Neural crest cell (in vitro differentiated cells): ENCODE results near the gene ETV1. TPM values are rescaled to one million over a fixed set of nuclear protein-coding genes. Genes with fewer than 3 reads are reported as not detected.

Source experiments
- DNase-seq: peaks from one replicate; pipeline ENCODE4 v3.0.0; 2021; ENCODE audit warnings: low read depth, mixed read lengths, low spot score
- H3K27ac Mint-ChIP-seq: one replicate; pipeline ENCODE4 v1.8.0; 2021; ENCODE audit warnings: mild to moderate bottlenecking, mixed read lengths; ENCODE audit not compliant: unreplicated experiment
- H3K27me3 Mint-ChIP-seq: 2 replicates; pipeline ENCODE4 v1.8.0; 2021; ENCODE audit warnings: low read depth, mild to moderate bottlenecking, mixed read lengths
- H3K36me3 Mint-ChIP-seq: 2 replicates; pipeline ENCODE4 v1.8.0; 2021; ENCODE audit warnings: low read depth, mild to moderate bottlenecking, mixed read lengths
- H3K4me1 Mint-ChIP-seq: 2 replicates; pipeline ENCODE4 v1.8.0; 2021; ENCODE audit warnings: mixed read lengths
- H3K4me3 Mint-ChIP-seq: one replicate; pipeline ENCODE4 v1.8.0; 2021; ENCODE audit warnings: mild to moderate bottlenecking, mixed read lengths
- H3K9me3 Mint-ChIP-seq: 2 replicates; pipeline ENCODE4 v1.8.0; 2021; ENCODE audit warnings: mixed read lengths
- CTCF ChIP-seq: fragments of 200-600 bp; sonication (generic); conservative IDR thresholded peaks from 2 replicates; pipeline ENCODE4 v1.5.0; 2021; ENCODE audit warnings: antibody characterized with exemption, mild to moderate bottlenecking
- total RNA-seq: library from RNA; stranded (reverse); gene quantifications from 2 replicates; pipeline ENCODE4 v1.2.1, GENCODE V29; 2021

Gene ETV1
- total RNA-seq, 1 donor from 2014 or later: 89.4 TPM

- Mint-ChIP-seq H3K4me1 (peaks cover 42% of the 10 kb centered on the region), H3K9me3 (no peaks in the 10 kb centered on the region), H3K4me3 (no peak overlapping the region), H3K36me3 (no peaks in the 10 kb centered on the region), H3K27me3 (no peaks in the 10 kb centered on the region), H3K27ac (no peak overlapping the region)
- no peak for TF ChIP-seq CTCF
- no peak for DNase-seq
Measured at GRCh38 chr7:13987395-13987794, 2.1 kb downstream of the ETV1 start.

GRCh38 chr7:13986208-13986607 lies 3.3 kb downstream of the ETV1 start:
- DNase-seq: no peak
- Mint-ChIP-seq H3K4me1 (peaks cover 53% of the 10 kb centered on the region), H3K9me3 (no peaks in the 10 kb centered on the region), H3K36me3 (no peaks in the 10 kb centered on the region), H3K4me3 (no peak overlapping the region), H3K27me3 (no peaks in the 10 kb centered on the region), H3K27ac (peak overlapping the region; percentile 52)
- TF ChIP-seq CTCF: no peak

GRCh38 chr7:13984831-13985685 lies 4.4 kb downstream of the ETV1 start:
- H3K9me3 Mint-ChIP-seq: no peaks in the 10 kb centered on the region
- no peaks in the 10 kb centered on the region for H3K27me3 Mint-ChIP-seq
- no peaks in the 10 kb centered on the region for H3K36me3 Mint-ChIP-seq
- H3K4me3 Mint-ChIP-seq: peak overlapping the region; percentile 54
- no peak for TF ChIP-seq CTCF
- DNase-seq: no peak
- no peak overlapping the region for H3K27ac Mint-ChIP-seq
- peaks cover 62% of the 10 kb centered on the region for H3K4me1 Mint-ChIP-seq

GRCh38 chr7:13984061-13984460 lies 5.4 kb downstream of the ETV1 start:
- no peaks in the 10 kb centered on the region for H3K27me3 Mint-ChIP-seq

GRCh38 chr7:13982940-13983677 lies 6.4 kb downstream of the ETV1 start:
- no peak for TF ChIP-seq CTCF
- DNase-seq: no peak
- H3K9me3 Mint-ChIP-seq: no peaks in the 10 kb centered on the region
- no peaks in the 10 kb centered on the region for H3K27me3 Mint-ChIP-seq
- H3K4me3 Mint-ChIP-seq: peak overlapping the region; percentile 76
- peaks cover 74% of the 10 kb centered on the region for H3K4me1 Mint-ChIP-seq
- H3K27ac Mint-ChIP-seq: peak overlapping the region; percentile 89
- no peaks in the 10 kb centered on the region for H3K36me3 Mint-ChIP-seq

More at GRCh38 chr7:13984061-13984460, 5.4 kb downstream of the ETV1 start:
- TF ChIP-seq CTCF: no peak
- no peak overlapping the region for H3K27ac Mint-ChIP-seq
- no peak for DNase-seq
- no peaks in the 10 kb centered on the region for H3K36me3 Mint-ChIP-seq
- no peaks in the 10 kb centered on the region for H3K9me3 Mint-ChIP-seq
- H3K4me1 Mint-ChIP-seq: peaks cover 70% of the 10 kb centered on the region
- H3K4me3 Mint-ChIP-seq: peak overlapping the region; percentile 31
